Measurements from ENCODE around the gene SND1.

Gene SND1

DNA sequence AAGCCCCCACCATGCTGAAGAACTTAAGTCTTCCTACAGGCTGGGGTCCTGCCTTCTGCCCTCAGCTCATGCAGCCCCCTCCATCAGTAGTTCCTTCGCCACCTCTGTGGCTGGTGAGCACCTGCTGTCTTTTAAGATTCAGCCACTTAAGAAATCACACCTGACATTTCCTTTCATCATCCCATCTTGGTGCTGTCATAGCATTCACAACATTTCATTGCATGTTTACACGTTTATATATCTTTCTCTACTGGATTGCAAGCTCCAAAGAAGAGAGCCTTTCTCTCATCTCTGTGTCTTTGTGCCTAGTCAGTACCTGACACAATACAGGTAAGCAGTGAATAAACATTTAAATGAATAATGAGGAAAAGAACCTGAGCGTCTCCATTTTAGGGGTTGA is 38.3 kb downstream of the SND1 start:
- no peak for DNase-seq

DNA sequence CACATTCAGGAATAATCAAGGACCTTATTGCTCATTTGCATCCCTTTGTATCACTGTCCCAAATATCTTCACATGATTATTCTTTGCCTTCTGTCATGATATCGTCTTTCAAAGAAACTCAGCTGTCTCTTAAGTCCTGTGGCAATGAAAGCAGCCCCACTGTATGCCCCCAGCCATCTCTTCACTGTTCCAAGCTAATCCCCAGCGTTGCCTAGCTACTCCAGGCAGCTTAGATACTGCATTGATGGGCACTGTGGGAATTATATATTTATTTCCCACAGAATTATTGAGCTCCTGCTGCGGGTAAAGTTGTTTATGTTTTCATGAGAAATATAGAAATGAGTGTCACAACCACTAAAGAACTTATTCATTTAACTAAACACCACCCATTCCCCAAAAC is 38.8 kb downstream of the SND1 start:
- no peak for DNase-seq

DNA sequence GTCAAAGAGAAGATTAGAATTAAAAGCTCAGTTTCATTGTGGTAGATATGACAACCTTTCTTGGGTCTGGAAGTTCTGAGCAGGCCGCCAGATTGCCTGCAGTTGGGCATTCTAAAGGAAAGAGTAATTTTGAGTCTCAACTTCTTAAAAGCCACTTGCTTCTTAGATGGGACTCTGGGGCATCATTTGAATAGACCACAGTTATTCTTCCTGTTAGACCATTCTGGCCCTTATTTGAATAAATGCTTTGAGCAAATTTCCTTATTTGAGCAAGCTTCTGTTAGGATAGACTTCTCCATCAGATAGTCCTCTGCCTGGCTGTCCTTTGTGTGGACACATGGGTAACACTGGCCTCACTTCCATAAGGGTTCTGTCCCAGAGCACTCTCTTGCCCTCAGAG is 40.2 kb downstream of the SND1 start:
- DNase-seq = no peak

DNA sequence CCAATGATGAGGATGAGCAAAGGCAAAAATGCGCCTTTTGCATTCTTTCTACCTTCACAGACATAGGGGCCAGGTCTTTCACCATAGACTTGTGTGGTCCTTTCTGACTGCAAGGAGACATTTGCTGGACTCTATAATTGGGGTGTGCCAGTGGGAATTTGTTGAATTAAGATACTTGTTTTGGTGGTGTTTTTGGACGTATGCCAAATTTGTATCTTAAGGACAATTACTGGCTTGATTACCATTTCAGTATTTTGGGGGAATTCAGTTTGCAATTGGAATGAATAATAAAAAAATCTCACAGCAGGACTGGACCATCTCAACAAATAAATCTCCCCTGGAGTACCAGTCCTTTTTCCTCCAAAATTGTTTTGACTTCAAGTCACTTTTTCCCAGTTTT is 47.9 kb downstream of the SND1 start:
- no peak for DNase-seq

DNA sequence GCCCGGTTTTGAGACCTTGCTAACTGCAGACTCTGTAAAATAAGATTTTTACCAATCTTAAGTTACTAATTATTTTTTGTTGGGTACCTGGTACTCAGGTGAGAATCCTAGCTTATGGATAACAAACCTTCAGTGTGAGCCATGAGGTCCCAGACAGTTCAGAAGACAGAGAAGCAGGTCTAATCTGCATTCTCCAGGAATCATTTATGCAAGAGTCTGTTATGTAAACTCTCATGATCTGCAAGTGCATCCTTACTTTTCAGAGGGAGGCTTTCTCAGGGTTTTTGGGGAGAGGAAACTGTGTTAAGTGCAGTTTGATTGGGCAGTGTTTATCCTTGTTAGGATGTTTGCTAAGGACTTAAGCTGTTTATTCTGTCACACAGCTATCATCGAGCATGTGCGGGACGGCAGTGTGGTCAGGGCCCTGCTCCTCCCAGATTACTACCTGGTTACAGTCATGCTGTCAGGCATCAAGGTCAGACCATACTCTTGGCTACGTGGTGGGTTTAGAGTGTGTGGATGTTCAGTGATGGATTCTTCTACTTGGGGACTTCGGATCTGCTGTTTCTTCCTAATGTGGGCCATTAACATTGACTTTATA is 50.2 kb downstream of the SND1 start:
- no peak for DNase-seq

DNA sequence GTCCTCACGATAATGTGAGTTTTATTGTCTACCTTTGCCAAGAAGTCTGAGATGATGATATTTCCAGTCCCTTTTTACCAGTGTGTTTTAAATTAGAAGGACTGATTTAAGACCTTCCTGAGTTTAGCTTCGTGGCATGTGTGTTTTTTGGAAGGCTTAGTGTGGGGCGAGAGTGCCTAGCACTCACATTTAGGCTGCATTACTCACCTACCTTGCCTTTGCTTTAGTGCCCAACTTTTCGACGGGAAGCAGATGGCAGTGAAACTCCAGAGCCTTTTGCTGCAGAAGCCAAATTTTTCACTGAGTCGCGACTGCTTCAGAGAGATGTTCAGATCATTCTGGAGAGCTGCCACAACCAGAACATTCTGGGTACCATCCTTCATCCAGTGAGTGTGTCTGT is 50.9 kb downstream of the SND1 start:
- DNase-seq = no peak

DNA sequence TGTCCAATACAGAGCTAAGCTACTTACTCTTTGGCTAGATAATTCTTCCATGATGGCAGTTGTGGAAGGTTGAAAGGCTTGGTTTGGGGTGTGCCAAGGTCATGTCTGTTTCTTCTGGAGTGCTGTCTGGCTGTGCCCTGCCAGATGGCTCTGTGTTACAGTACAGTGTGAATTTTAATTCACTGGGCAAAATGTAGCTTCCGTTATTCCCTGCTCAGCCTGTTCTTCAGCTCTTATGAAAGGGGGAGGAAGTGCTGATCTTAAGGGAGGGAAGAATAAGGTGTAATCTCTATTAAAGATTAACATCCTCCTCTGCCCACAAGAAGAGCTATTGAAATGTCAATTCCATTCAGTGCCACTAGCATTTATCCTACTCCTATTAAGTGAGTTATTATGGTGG is 52.2 kb downstream of the SND1 start:
- DNase-seq = no peak

DNA sequence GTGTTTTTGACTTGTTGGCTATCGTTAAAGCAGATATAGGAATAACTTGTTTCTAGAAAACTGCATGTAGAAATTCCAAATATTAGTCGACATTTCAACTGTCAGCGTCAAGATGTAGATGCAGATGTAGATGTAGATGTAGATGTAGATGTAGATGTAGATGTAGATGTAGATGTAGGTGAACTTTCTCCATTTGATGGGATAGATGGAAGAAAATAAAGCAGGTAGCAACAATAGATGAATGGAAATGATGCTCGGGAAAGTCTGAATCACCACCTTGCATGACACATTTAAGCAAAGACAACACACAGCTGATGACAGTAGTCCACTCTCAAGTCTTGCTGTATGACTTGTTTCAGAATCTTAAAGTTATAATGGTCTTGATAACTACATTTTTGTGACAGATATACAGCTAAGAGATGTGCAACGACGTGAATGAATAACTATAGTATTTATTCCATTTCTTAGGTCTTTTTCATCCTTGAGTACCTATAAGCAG is 53.5 kb downstream of the SND1 start:
- DNase-seq = no peak

DNA sequence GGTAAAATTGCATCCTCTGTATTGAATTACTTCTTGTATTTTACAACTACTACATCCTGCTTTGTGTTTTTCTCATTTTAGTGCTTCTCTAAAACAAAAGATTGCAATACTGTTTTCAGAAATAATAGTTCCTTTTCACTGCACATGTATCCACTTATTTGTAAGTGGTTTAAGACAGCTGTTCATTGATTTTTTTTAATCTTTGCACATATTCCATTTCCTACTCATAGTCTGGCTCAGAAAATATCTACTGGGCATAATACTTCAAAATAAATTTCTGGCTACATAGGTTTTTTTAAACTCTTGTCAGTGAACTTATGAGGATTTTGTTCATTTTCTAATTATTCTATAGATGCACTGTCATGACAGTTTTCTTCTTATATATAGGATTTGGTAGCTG is 54.8 kb downstream of the SND1 start:
- DNase-seq = no peak

DNA sequence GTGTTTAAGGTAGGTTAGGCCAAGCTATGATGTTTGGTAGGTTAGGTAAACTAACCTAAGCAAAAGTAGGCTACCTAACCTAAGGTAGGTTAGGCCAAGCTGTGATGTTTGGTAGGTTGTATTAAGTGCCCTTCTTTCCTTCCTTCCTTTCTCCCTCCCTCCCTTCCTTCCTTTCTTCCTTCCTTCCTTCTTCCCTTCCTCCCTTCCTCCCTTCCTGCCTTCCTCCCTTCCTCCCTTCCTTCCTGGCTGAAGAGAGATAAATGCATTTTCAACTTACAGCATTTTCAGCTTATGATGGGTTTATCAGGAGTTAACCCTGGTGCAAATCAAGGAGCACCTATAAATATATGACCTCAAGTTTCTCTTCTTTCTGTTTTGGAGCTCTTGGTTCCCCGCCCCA is 56.2 kb downstream of the SND1 start:
- DNase-seq = no peak

DNA sequence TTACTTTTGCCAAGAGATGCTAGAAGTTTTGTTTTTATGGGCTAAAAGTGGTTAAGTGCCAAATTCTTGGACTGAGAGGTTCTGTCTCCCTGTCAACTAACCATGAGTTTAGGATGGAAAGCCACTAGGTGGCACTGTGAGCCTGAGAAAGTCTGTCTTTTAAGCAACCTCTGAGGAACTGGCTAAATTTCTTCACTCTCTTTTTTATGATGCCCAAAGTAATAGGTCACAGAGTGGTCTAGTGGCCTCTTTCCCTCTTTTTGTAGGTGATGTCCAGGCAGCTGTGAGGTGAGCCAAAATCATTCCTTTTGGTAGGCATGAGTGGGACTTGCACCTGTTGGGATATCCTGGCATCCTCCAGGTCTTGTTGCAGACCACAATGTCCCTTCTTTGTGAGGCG is 56.8 kb downstream of the SND1 start:
- peak; percentile 69 for DNase-seq

DNA sequence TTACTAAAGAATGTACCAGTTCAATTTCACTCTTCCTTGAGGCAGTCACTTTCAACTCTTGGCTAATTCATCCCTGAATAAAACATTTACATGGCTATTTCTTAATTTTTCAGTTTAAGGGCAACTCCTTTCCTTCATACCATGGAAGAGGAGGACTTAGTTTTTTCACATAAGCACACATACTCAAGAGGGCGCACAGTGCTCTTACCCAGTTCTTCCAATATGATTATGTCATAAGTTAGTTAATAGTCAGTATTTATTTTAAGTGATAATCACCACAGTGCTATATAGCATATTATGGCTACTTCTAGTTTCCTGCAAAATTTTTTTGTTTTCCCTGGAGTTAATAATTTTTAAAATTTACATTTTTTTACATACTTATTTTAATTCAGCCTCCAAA is 58.6 kb downstream of the SND1 start:
- DNase-seq = no peak

DNA sequence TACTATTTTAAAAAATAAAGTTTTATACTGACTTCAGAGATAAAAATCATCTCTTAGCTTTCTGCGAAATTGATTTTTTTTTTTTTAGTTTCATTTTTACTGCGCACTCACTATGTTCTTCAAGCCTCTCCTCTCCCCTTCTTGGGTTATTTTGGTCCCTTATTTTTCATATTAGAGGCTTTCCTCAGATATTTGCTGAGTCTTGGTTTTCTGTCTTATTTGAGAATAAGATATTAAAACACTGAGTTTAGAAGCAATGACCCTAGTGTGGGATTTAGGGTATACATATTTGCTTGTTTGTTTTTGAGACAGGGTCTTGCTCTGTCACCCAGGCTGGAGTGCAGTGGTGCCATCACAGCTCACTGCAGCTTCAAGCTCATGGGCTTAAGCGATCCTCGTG is 59.9 kb downstream of the SND1 start:
- DNase-seq = no peak

DNA sequence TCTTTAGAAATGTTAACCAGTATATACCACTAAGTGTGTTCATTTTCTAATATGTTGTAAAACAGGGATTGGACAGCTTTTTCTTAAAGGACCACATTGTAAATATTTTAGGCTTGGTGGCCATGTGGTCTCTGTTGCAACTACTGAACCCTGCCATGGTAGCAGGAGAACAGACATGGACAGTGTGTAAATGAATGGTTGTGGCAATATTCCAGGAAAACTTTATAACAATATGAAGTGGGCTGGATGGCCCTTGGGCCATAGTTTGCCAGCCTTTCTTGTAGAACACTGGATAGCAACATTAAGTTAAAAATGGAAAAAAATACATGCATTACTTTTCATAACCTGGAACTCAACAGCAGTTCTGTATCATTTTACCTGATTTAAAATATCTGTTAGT is 61.0 kb downstream of the SND1 start:
- no peak for DNase-seq

DNA sequence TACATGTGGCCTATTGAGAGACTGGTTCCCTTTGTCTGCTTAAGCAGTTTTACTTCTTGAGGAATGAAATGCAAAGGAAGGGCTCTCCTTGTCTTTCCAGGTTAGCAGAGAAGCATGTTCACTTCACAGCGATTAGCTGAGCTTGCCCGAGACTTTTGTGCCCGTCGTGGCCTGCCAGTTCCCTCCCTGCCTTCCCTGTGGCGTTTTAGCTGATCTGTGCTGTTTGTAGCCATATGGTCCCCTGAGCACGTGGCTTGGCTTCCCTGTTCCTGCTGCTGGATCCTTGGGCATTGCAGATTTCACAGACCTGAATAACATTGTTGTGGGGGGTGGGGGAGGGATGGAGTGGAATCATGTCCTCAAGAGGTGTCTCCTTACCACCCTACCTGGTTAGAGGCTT is 61.8 kb downstream of the SND1 start:
- DNase-seq = no peak

DNA sequence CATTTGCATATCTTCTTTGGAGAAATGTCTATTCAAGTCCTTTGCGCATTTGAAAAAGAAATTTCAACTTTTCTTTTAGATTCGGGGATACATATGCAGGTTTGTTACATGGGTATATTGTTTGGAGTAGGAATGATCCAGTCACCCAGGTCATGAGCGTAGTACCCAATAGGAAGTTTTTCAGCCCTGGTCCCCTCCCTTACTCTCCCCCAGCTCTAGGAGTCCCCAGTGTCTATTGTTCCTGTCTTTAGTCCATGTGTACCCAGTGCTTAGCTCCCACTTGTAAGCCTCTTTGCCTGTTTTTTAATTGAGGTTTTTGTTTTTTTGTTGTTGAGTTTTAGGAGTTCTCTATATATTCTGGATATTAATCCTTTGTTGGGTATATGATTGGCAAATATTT is 63.3 kb downstream of the SND1 start:
- DNase-seq = no peak

DNA sequence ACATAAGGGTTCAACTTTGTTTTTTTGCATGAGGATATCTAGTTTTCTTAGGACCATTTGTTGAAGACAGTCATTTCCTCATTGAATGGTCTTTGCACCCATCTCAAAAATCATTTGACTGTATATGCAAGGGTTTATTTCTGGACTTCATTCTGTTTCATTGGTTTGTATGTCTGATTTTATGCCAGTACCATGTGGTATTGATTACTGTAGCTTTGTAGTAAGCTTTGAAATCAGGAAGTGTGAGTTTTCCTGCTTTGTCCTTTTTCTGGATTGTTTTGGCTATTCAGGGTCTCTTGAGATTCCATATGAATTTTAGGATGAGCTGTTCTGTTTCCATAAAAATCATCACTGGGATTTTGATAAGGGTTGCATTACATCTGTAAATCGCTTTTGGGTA is 63.9 kb downstream of the SND1 start:
- no peak for DNase-seq

DNA sequence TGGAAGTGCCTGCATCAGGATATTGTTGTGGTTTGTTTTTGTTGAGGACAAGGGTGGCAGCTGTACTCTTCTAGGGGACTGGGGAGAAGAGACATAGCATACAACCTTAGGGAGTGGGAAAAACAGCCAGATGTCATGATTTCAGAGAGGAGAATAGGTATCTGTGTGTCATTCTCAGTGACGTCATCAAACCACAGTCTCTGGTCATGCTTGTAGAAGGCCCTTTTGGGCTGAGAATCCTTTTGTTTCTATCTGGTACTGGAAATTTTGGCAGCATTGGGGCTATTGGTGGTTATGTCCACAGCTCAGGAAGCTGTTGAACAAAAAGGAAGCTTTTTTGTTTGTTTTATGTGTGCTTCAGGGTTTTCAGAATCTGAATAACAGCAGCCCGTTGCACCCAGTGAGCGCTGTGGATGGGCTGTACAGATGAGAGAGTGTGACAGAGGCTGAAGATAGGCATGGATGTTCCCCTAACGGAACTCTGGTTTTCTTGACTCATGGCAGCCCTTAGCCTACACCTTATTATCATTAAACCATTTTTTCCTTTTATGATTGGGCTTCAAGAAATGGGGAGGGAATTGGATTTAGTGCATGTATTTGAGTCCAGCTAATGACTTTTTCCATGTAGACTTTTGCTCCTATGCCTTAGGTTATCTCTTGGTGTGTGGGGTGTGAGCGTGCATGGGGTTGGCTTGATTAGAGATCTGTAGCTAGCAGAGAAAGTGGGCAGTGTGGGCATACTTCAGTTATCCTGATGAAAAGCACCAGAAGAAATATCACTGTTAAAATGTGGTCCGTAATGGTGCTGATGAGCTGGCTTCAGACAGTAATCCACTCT is 65.7 kb downstream of the SND1 start:
- no peak for DNase-seq

DNA sequence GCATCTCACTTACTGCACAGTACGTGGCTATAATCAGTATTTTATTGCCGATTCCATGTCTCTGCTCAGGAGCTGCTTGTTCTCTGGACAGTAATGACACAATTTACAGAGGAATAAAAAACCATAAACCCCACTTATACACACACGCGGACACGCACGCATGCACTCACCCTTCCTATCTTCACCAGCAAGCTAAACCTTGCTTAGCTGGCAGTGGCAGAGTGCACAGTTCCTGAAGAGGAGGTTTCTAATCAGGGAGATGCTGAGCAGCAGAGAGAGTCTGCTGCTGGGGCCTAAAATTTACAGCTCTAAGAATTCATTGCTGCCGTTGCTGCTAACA is 66.3 kb downstream of the SND1 start:
- DNase-seq = no peak

DNA sequence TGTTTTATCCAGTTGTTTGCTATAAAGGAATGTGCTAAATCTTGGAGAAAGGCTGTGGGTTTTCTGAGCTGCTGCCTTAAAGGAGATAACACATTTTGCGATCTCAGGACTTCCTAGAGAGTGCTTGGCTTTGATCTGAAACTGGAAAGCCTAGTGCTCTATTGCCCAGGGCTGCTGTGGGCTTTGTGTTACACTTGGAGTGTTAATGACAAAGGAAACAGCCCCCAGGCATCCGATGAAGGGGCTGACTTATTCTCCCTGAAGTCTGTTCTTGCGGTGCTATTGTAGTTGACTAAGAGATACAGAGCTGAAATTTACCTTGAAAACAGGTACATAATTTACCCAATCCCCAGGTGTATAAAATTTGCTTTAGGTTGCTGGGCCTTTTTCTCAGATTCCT is 74.5 kb downstream of the SND1 start:
- no peak for DNase-seq

DNA sequence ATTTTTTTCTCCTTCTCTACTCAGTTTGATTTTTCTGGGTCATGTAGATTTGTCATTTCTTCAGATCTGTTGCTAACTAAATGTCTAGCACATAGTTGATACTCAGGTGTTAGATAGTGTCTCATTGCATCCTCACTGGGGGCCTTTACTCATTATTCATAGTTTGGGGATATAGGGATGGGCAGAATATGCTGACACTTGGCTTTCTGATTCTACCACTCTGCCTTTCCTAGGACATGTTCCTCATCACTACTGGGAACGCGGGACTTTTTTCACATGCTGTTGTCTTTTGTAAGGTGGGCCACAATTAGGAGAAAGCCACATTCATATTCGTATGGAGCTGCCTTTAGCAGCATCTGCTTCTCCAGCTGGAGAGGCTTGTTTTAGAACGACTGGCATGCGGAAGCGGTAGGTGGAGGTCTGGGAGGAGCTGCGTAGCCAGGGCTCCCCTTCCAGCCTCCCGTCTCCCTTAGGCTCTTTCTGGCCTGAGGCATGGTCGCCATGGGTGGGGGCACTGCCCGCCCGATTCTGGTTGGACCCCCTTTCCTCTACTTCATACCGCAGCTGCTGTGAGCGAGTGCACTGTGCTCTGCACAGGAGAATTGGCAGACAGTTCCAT is 78.8 kb downstream of the SND1 start:
- DNase-seq = no peak

DNA sequence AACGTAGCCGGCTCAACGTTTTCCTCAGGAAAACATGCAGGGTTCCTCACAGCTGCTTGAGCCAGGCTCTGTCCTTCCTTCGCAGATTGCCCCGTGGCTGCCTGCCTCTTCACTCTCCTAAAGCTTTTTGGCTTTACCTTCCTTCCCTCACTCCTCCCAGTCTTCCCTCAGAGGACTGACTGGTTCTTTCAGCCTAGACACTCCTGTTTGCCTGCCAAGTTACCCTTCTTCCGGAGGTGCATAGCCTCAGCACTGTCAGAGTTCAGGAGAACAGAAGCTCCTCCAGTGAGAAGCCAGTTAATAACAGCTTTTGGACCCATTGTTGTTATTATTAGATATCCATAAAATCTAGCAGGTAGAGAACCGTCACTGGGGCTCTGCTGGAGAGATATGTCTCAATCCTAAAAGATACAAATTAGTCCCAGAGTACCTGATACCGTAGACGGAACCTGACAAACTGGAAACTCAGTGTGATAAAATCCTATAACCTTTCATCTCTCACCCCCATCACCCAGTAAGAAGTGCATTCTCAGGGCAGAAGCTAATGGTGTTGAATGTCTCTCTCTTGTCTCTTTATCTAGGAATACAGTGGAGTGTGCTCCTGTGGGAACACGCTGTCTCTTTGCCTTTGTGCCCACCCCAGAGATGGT is 79.6 kb downstream of the SND1 start:
- DNase-seq = no peak

DNA sequence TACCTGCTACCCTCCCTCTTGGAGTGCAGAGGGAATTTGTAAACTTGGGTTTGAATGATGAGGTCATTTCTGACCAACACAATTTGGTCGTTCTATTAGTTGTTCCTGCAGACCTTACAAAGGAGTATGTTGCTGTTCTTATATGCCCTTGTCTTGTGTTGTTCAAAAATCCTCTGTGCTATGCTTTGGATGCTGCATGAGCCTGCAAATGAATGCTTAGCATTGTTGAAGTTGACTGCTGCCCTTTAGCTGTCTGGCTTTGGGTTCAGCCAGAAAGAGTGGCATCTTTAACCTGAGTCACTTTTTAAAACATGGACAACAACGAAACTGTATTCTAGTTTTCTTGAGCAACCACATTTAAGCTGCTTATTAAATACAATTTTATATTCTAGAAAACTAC is 80.3 kb downstream of the SND1 start:
- no peak for DNase-seq

DNA sequence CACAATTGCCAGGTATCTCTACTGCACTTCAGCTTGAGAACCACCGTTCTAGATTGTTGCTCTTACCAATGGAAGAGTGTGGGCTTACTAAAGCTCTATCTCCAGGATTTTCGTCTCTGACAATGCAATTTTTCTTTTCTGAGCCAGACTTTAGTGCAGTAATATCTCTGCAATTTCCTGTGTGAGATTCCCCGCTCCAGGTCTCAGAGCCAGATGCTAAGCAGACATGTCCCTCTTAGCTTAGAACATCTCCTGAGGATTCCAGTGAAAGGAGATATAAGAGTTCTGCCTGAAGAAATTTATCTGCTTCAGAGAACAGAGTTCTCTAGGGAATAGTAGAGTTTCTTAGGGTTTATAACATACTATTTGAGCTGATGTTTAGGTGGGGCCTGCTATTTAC is 82.0 kb downstream of the SND1 start:
- DNase-seq = no peak
